ENCODE data around the gene FAM135A.

- TF ChIP-seq, protein P1, sequence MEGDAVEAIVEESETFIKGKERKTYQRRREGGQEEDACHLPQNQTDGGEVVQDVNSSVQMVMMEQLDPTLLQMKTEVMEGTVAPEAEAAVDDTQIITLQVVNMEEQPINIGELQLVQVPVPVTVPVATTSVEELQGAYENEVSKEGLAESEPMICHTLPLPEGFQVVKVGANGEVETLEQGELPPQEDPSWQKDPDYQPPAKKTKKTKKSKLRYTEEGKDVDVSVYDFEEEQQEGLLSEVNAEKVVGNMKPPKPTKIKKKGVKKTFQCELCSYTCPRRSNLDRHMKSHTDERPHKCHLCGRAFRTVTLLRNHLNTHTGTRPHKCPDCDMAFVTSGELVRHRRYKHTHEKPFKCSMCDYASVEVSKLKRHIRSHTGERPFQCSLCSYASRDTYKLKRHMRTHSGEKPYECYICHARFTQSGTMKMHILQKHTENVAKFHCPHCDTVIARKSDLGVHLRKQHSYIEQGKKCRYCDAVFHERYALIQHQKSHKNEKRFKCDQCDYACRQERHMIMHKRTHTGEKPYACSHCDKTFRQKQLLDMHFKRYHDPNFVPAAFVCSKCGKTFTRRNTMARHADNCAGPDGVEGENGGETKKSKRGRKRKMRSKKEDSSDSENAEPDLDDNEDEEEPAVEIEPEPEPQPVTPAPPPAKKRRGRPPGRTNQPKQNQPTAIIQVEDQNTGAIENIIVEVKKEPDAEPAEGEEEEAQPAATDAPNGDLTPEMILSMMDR (IDR thresholded peaks at IDR 0.05) = no peak
- no peak for TF ChIP-seq POLR2A (IDR thresholded peaks at IDR 0.05)
Measured at GRCh38 chr6:70549327-70549726, 136.0 kb downstream of the FAM135A start.

Data from testis (tissue), 2 donors.